Ovary (tissue), 3 donors: ENCODE results near the gene DNAJC6.

Experiments used
- EP300 ChIP-seq: sonication (generic); formaldehyde crosslinking; IDR thresholded peaks from one replicate; pipeline ENCODE4 v1.6.1; 2017; ENCODE audit warnings: antibody characterized with exemption
- POLR2A ChIP-seq: fragments of 450-650 bp; IDR thresholded peaks from one replicate; pipeline ENCODE4 v1.6.1; 2017; ENCODE audit warnings: antibody characterized with exemption, mild to moderate bottlenecking, moderate library complexity
- TF ChIP-seq, protein P1 (sequence below), 3 donors: fragments of 450-650 bp in 2 of 3; fragments of 200-600 bp in 1 of 3; IDR thresholded peaks; one replicate each; pipeline versions ENCODE4 v1.5.1 to v1.8.0; 2016 to 2022; ENCODE audit warnings: antibody characterized with exemption in 3 of 3, mild to moderate bottlenecking in 1 of 3
- donor health status: DM: no; HTN: no; CAD: no.

DNA sequence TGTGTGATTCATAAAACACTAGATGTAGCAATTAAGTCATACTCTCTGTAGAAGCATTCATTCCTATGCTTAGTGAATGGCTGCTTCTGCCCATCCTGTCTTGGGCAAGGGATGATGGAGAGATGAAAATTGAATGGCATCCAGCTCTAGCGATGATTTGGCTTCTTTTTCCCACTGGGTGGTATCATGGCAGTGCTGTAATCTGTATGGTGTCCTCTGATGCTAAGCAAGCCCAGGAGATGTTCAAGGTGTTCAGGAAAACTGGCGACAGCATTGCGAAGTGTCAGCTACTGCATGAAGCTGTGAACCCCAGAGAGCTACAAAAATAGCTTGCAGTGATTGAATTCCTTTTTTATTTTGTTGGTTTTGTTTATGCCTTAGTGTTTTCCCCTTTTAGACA, 62.2 kb downstream of the DNAJC6 start:
- TF ChIP-seq, protein P1, sequence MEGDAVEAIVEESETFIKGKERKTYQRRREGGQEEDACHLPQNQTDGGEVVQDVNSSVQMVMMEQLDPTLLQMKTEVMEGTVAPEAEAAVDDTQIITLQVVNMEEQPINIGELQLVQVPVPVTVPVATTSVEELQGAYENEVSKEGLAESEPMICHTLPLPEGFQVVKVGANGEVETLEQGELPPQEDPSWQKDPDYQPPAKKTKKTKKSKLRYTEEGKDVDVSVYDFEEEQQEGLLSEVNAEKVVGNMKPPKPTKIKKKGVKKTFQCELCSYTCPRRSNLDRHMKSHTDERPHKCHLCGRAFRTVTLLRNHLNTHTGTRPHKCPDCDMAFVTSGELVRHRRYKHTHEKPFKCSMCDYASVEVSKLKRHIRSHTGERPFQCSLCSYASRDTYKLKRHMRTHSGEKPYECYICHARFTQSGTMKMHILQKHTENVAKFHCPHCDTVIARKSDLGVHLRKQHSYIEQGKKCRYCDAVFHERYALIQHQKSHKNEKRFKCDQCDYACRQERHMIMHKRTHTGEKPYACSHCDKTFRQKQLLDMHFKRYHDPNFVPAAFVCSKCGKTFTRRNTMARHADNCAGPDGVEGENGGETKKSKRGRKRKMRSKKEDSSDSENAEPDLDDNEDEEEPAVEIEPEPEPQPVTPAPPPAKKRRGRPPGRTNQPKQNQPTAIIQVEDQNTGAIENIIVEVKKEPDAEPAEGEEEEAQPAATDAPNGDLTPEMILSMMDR (IDR thresholded peaks at IDR 0.05), result no peak
- no peak for TF ChIP-seq POLR2A
- TF ChIP-seq EP300, result no peak
